Naive thymus-derived CD4-positive, alpha-beta T cell (primary cell): Measurements from ENCODE around the gene SDHAF1. TPM values are rescaled to one million over a fixed set of nuclear protein-coding genes. Genes with fewer than 3 reads are reported as not detected.
A peak's percentile ranks its signal among the peaks of the same experiment; 100 is the strongest.

Source experiments
- ATAC-seq: fragments of 150-1000 bp; cut with Tn5 transposase; 2 replicates; pipeline ENCODE4 v1.10.0; 2021; ENCODE audit warnings: mild to moderate bottlenecking, moderate library complexity
- CTCF ChIA-PET: fragments of 350-600 bp; sonication (Branson Sonifier 250); formaldehyde crosslinking; loops from one replicate; lab custom pipeline; 2021; ENCODE audit warnings: antibody characterized with exemption; lab: Charles Lee
- POLR2A ChIA-PET: fragments of 350-600 bp; sonication (Branson Sonifier 250); formaldehyde crosslinking; loops from one replicate; lab custom pipeline; 2021; ENCODE audit warnings: antibody characterized with exemption, inconsistent platforms; lab: Charles Lee
- DNase-seq, 9 donors: peaks; one replicate each; pipeline versions ENCODE4 v3.0.0 to v3.0.0-alpha.2; 2020 to 2022; ENCODE audit warnings: mixed read lengths in 1 of 9
- H3K27ac ChIP-seq: one replicate; pipeline ENCODE4 v1.7.0; 2013; ENCODE audit warnings: mild to moderate bottlenecking, low read depth, low read length, moderate library complexity
- H3K27me3 ChIP-seq, 2 donors: one replicate each; pipeline ENCODE4 v1.7.0; 2013; ENCODE audit warnings: low read length in 2 of 2, mild to moderate bottlenecking in 2 of 2, moderate library complexity in 2 of 2; ENCODE audit not compliant: control insufficient read depth in 2 of 2, insufficient read depth in 2 of 2
- H3K36me3 ChIP-seq, 3 experiments: 1 replicate in 2 of 3; 2 replicates in 1 of 3; pipeline ENCODE4 v1.7.0; 2013; ENCODE audit warnings: low read length in 3 of 3, mild to moderate bottlenecking in 3 of 3, moderate library complexity in 1 of 3; ENCODE audit not compliant: insufficient read depth in 3 of 3, control insufficient read depth in 2 of 3
- H3K4me1 ChIP-seq, 2 donors: one replicate each; pipeline ENCODE4 v1.7.0; 2013; ENCODE audit warnings: low read length in 2 of 2, mild to moderate bottlenecking in 2 of 2, moderate library complexity in 1 of 2; ENCODE audit not compliant: control insufficient read depth in 2 of 2, insufficient read depth in 2 of 2
- H3K4me3 ChIP-seq: 2 replicates; pipeline ENCODE4 v1.7.0; 2013; ENCODE audit warnings: mild to moderate bottlenecking, low read length
- H3K9me3 ChIP-seq, 3 experiments: 1 replicate in 2 of 3; 2 replicates in 1 of 3; pipeline ENCODE4 v1.7.0; 2013; ENCODE audit warnings: low read length in 3 of 3; ENCODE audit not compliant: control insufficient read depth in 2 of 3
- H3K27ac Mint-ChIP-seq, 9 donors: one replicate each; pipeline ENCODE4 v1.8.0; 2020 to 2022; ENCODE audit warnings: mixed read lengths in 9 of 9, mild to moderate bottlenecking in 8 of 9, moderate library complexity in 5 of 9, inconsistent platforms in 2 of 9
- H3K27me3 Mint-ChIP-seq, 5 donors: one replicate each; pipeline ENCODE4 v1.8.0; 2021 to 2022; ENCODE audit warnings: mixed read lengths in 5 of 5, mild to moderate bottlenecking in 1 of 5
- H3K36me3 Mint-ChIP-seq, 5 donors: one replicate each; pipeline ENCODE4 v1.8.0; 2020 to 2022; ENCODE audit warnings: mixed read lengths in 5 of 5, mild to moderate bottlenecking in 3 of 5, inconsistent platforms in 1 of 5
- H3K4me1 Mint-ChIP-seq, 7 donors: one replicate each; pipeline ENCODE4 v1.8.0; 2020 to 2022; ENCODE audit warnings: mixed read lengths in 7 of 7, mild to moderate bottlenecking in 3 of 7, inconsistent platforms in 1 of 7
- H3K4me3 Mint-ChIP-seq, 10 donors: one replicate each; pipeline ENCODE4 v1.8.0; 2020 to 2022; ENCODE audit warnings: mild to moderate bottlenecking in 10 of 10, mixed read lengths in 10 of 10, moderate library complexity in 6 of 10, inconsistent platforms in 2 of 10
- H3K9me3 Mint-ChIP-seq, 11 donors: one replicate each; pipeline ENCODE4 v1.8.0; 2020 to 2022; ENCODE audit warnings: mixed read lengths in 11 of 11, mild to moderate bottlenecking in 4 of 11, inconsistent platforms in 1 of 11, moderate library complexity in 1 of 11
- intact Hi-C, 2 donors: fragments of 100-400 bp; cut with micrococcal nuclease; formaldehyde crosslinking; loops; one replicate each; pipeline ENCODE4 v1.15.1; 2023
- polyA plus RNA-seq, 2 donors: library from polyadenylated mRNA; unstranded; fragments of 300-500 nt; fragmentation: Illumina TruSeq; gene quantifications; one replicate each; pipeline ENCODE4 v1.2.3, GENCODE V29; 2021
- total RNA-seq, 6 experiments: library from RNA in 5 of 6; stranded (reverse) in 5 of 6; gene quantifications; 1 replicate in 5 of 6; 2 replicates in 1 of 6; pipeline ENCODE4 v1.2.3 and lab custom pipeline; 2021 to 2026

The SDHAF1 gene
- total and polyA plus RNA-seq, 7 experiments from 2014 or later: 7.8 to 58.1 (median 23.8) TPM

DNA sequence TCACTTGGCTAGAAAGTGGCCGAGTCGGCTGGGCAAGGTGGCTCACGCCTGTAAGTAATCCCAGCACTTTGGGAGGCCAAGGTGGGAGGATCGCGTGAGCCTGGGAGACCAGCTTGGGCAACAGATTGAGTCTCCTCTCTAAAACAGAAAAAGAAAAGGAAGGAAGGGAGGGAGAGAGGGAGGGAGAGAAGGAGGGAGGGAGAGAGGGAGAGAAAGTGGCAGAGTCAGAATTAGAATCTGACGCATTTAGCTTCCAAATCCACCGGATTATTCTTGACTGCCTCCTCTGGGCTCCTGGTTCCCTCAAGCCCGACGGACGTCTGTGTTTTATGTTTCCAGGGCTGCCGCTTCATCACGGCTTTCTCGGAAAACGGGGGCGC is 36.3 kb upstream of the SDHAF1 start:
- no peak for ATAC-seq
- Mint-ChIP-seq H3K27me3 (peaks cover 0 to 32% (median 0%) of the 10 kb centered on the region in 5 donors), H3K4me3 (peak overlapping the region; percentile 66 to 83 (median 78)), H3K27ac (peak overlapping the region in 8 of 9 donors; percentile 58 to 96 (median 78)), H3K9me3 (peaks cover 0 to 6% (median 0%) of the 10 kb centered on the region in 11 donors), H3K4me1 (peaks cover 23 to 58% (median 44%) of the 10 kb centered on the region in 7 donors), H3K36me3 (peaks cover 0 to 9% (median 0%) of the 10 kb centered on the region in 5 donors)
- intact Hi-C loops: loop anchor here in 1 of 2 donors (1.0 to 2.0 kb wide), 5 partner anchors 37 to 168 kb away; partner anchors contain the start of genes ALKBH6, SDHAF1, THAP8 and WDR62
- peaks cover 30 to 45% of the 10 kb centered on the region in 2 donors for H3K4me1 ChIP-seq
- POLR2A ChIA-PET: interaction anchor here (0.7 to 2.0 kb wide), 10 partner anchors 18 to 213 kb away, joined by 3 to 8 read pairs (median 4); partner anchors contain the start of genes POLR2I, PSENEN, TBCB and THAP8
- peak overlapping the region; percentile 79 for H3K4me3 ChIP-seq
- no peak for DNase-seq
- CTCF ChIA-PET: interaction anchor here (0.8 to 2.9 kb wide), 12 partner anchors 9 to 230 kb away, joined by 3 to 28 read pairs (median 4); partner anchors contain the start of gene ALKBH6
- no peaks in the 10 kb centered on the region for H3K9me3 ChIP-seq
- H3K27ac ChIP-seq: peak overlapping the region; percentile 49
- no peaks in the 10 kb centered on the region for H3K36me3 ChIP-seq
- no peaks in the 10 kb centered on the region for H3K27me3 ChIP-seq

DNA sequence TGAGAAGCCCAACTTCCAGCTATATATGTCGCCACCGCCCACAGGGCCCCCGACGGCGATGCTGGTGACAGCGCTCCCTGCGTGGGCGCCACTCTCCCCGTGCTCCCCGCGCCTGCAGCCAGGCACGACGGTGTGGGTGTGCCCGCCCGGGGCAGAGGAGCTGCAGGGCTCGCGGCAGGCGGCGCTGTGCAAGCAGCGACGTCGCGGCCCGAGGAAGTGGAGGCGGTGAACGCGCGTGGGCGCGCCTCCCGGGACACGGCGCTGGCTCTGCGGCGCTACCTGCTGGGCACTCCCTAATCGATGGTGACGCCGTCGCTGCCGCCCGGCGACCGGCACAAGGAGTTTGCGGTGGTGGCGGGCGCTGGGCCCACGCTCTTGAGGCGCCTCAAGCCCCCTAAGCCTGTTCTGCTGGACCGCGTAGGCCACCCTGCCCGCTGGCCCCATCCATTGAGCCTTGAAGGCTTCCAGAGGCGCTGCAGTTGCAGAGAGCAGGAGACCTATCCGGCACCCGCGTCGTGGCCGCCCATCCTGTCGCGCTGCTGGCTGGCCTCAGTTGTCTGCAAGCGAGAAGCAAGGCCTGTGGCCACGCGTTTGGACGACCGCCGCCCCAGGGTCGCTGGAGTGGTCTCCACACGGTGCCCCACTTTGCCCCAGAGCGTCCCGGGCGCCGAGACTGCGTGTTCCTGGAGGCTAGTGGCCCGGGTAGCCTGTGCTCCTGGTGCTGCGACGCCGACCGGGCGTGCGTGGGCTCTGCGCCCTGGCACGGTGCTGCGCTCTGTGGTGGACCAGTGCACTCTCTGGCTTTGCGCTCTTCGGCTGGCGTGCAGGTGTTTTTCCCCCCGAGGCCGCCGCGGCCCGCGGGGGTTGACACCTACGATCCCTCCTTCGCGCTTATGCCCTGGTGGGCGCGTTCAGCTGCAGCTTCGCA is 35.7 kb upstream of the SDHAF1 start:
- peak overlapping the region; percentile 79 for H3K4me3 ChIP-seq
- CTCF ChIA-PET: interaction anchor here (0.8 to 2.9 kb wide), 13 partner anchors 10 to 231 kb away, joined by 3 to 28 read pairs (median 4); partner anchors contain the start of gene ALKBH6
- H3K4me3 Mint-ChIP-seq: peak overlapping the region; percentile 55 to 83 (median 78)

DNA sequence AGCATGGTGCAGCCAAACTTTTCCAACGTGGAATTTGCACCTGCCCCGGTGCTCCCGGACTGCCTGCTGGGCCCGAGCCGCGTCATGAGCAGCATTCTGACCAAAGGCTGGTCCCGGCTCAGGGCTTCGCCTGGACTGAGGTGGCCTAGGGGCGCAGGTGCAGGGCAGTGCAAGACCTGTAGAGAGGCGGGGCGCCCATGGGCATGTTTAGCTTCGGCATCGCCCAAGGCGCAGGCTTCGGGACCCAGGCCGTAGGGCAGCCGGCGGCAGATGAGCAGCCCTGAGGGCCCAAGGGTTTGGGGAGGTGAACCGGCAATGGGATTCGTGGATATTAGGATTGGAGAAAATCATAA is 35.0 kb upstream of the SDHAF1 start:
- H3K4me3 Mint-ChIP-seq: peak overlapping the region; percentile 28 to 83 (median 76)
- intact Hi-C loops: loop anchor here in 1 of 2 donors (1.0 to 2.0 kb wide), 5 partner anchors 35 to 167 kb away; partner anchors contain the start of genes ALKBH6, SDHAF1, THAP8 and WDR62
- peaks cover 0 to 9% (median 0%) of the 10 kb centered on the region in 5 donors for H3K36me3 Mint-ChIP-seq
- Histone ChIP-seq H3K27ac (no peak overlapping the region), H3K9me3 (no peaks in the 10 kb centered on the region), H3K4me3 (peak overlapping the region; percentile 79), H3K4me1 (peaks cover 18 to 33% of the 10 kb centered on the region in 2 donors), H3K36me3 (no peaks in the 10 kb centered on the region), H3K27me3 (no peaks in the 10 kb centered on the region)
- peaks cover 0 to 6% (median 0%) of the 10 kb centered on the region in 11 donors for H3K9me3 Mint-ChIP-seq
- peak overlapping the region in 1 of 9 donors; percentile 8 for H3K27ac Mint-ChIP-seq
- ChIA-PET CTCF (interaction anchor here (1.0 to 2.9 kb wide), 4 partner anchors 10 to 93 kb away, joined by 3 to 28 read pairs (median 6); no protein-coding TSS in a partner anchor), POLR2A (no interaction called here)
- ATAC-seq (no peak), DNase-seq (no peak)
- peaks cover 16 to 50% (median 39%) of the 10 kb centered on the region in 7 donors for H3K4me1 Mint-ChIP-seq
- H3K27me3 Mint-ChIP-seq: peaks cover 0 to 33% (median 0%) of the 10 kb centered on the region in 5 donors

More for the DNA sequence above, 35.7 kb upstream of the SDHAF1 start:
- peaks cover 23 to 39% of the 10 kb centered on the region in 2 donors for H3K4me1 ChIP-seq
- H3K36me3 Mint-ChIP-seq: peaks cover 0 to 9% (median 0%) of the 10 kb centered on the region in 5 donors
- peaks cover 0 to 33% (median 0%) of the 10 kb centered on the region in 5 donors for H3K27me3 Mint-ChIP-seq
- H3K27ac Mint-ChIP-seq: peak overlapping the region in 5 of 9 donors; percentile 4 to 85 (median 58)
- no peaks in the 10 kb centered on the region for H3K27me3 ChIP-seq
- H3K9me3 ChIP-seq: no peaks in the 10 kb centered on the region
- intact Hi-C loops: loop anchor here in 1 of 2 donors (1.0 to 2.0 kb wide), 5 partner anchors 36 to 167 kb away; partner anchors contain the start of genes ALKBH6, SDHAF1, THAP8 and WDR62
- no peaks in the 10 kb centered on the region for H3K36me3 ChIP-seq
- H3K9me3 Mint-ChIP-seq: peaks cover 0 to 6% (median 0%) of the 10 kb centered on the region in 11 donors
- DNase-seq (peak; percentile 68 to 86 (median 84)), ATAC-seq (peak; percentile 99)
- peak overlapping the region; percentile 49 for H3K27ac ChIP-seq
- POLR2A ChIA-PET: interaction anchor here (0.7 to 2.0 kb wide), 9 partner anchors 19 to 214 kb away, joined by 3 to 8 read pairs (median 3); partner anchors contain the start of genes PSENEN, THAP8 and U2AF1L4
- peaks cover 18 to 52% (median 40%) of the 10 kb centered on the region in 7 donors for H3K4me1 Mint-ChIP-seq

DNA sequence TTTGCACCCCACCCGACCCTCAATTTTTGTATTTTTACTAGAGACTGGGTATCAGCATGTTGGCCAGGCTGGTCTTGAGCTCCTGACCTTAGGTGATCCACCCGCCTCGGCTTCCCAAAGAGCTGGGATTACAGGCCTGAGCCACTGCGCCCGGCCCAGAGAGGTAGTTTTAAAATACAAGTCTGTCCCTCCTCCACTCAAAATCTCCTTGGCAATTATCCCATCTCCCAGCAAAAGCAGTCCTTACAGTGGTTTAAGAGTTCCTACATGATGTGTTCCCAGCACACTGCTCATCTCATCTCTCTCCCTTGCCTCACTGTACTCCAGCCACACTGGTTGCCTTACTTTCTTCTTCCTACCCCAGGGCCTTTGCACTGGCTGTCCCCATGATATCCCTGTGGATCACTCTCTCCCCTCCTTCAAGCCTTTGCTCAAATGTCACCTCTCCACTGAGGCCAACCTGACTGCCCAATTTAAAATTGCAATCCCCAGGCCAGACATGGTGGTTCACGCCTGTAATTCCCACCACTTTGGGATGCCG is 34.5 kb upstream of the SDHAF1 start:
- POLR2A ChIA-PET: no interaction called here

DNA sequence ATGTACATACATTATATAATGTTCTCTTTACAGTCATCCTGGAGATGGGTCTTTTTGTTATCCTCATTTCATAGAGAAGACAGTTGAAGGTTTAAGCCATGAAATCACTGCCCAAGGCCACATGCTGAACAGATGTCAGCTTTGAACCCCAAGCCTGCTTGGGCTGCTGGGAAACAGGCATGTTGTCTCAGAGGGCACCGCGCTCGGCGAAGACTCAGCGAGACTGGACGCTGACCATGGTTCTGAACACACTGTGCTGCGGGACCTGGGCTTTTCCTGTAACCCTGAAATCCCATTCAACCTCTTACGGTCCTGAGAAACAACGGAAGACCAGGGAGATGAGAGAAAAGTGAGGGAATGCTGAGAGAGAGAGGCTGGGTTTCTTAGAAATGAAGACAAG is 31.5 kb upstream of the SDHAF1 start:
- peaks cover 10 to 11% of the 10 kb centered on the region in 2 donors for H3K4me1 ChIP-seq
- H3K4me3 Mint-ChIP-seq: no peak overlapping the region
- no peaks in the 10 kb centered on the region for H3K9me3 ChIP-seq
- no peak overlapping the region for H3K27ac ChIP-seq
- CTCF ChIA-PET: no interaction called here
- peaks cover 0 to 30% (median 0%) of the 10 kb centered on the region in 5 donors for H3K27me3 Mint-ChIP-seq
- POLR2A ChIA-PET: interaction anchor here (1.3 to 1.9 kb wide), 2 partner anchors 10 to 78 kb away, joined by 3 read pairs; no protein-coding TSS in a partner anchor
- H3K27me3 ChIP-seq: no peaks in the 10 kb centered on the region
- H3K36me3 Mint-ChIP-seq: peaks cover 0 to 3% (median 0%) of the 10 kb centered on the region in 5 donors
- intact Hi-C loops: loop anchor here (1.0 kb wide), 1 partner anchor 12 kb away; no protein-coding TSS in a partner anchor
- peaks cover 0 to 15% (median 9%) of the 10 kb centered on the region in 7 donors for H3K4me1 Mint-ChIP-seq
- H3K4me3 ChIP-seq: no peak overlapping the region
- H3K36me3 ChIP-seq: no peaks in the 10 kb centered on the region
- no peaks in the 10 kb centered on the region for H3K9me3 Mint-ChIP-seq
- DNase-seq (peak in 7 of 9 donors; percentile 26 to 57 (median 47)), ATAC-seq (no peak)
- H3K27ac Mint-ChIP-seq: no peak overlapping the region

More for the DNA sequence above, 34.5 kb upstream of the SDHAF1 start:
- Mint-ChIP-seq H3K4me3 (peak overlapping the region in 9 of 10 donors; percentile 2 to 79 (median 67)), H3K4me1 (peaks cover 13 to 45% (median 35%) of the 10 kb centered on the region in 7 donors), H3K27ac (peak overlapping the region in 4 of 9 donors; percentile 32 to 65 (median 60)), H3K36me3 (peaks cover 0 to 9% (median 0%) of the 10 kb centered on the region in 5 donors), H3K9me3 (peaks cover 0 to 6% (median 0%) of the 10 kb centered on the region in 11 donors), H3K27me3 (peaks cover 0 to 33% (median 0%) of the 10 kb centered on the region in 5 donors)
- CTCF ChIA-PET: interaction anchor here (1.0 to 2.9 kb wide), 2 partner anchors 11 to 20 kb away, joined by 3 to 28 read pairs; no protein-coding TSS in a partner anchor
- Histone ChIP-seq H3K4me3 (no peak overlapping the region), H3K9me3 (no peaks in the 10 kb centered on the region), H3K27ac (no peak overlapping the region), H3K27me3 (no peaks in the 10 kb centered on the region), H3K4me1 (peaks cover 14 to 27% of the 10 kb centered on the region in 2 donors), H3K36me3 (no peaks in the 10 kb centered on the region)
- no peak for ATAC-seq
- intact Hi-C loops: no loop called here
- DNase-seq: no peak
